Left ventricle myocardium inferior (tissue), 1 donor: Measurements from ENCODE around the gene CACNB4. TPM values are rescaled to one million over a fixed set of nuclear protein-coding genes. Genes with fewer than 3 reads are reported as not detected.

ENCODE experiments used
- DNase-seq: peaks from one replicate; pipeline ENCODE4 v3.0.0-alpha.2; 2020
- H3K27ac ChIP-seq: fragments of 200-600 bp; replicated peaks from 2 replicates; pipeline ENCODE4 v1.8.0; 2021
- H3K27me3 ChIP-seq: fragments of 200-600 bp; 2 replicates; pipeline ENCODE4 v1.8.0; 2021; ENCODE audit warnings: low read depth
- H3K36me3 ChIP-seq: fragments of 200-600 bp; 2 replicates; pipeline ENCODE4 v1.8.0; 2021
- H3K4me1 ChIP-seq: fragments of 200-600 bp; 2 replicates; pipeline ENCODE4 v1.8.0; 2021
- H3K4me3 ChIP-seq: fragments of 200-600 bp; 2 replicates; pipeline ENCODE4 v1.8.0; 2021; ENCODE audit warnings: mild to moderate bottlenecking, moderate library complexity
- H3K9me3 ChIP-seq: fragments of 200-600 bp; replicated peaks from 2 replicates; pipeline ENCODE4 v1.8.0; 2021
- intact Hi-C: fragments of 100-400 bp; cut with micrococcal nuclease; formaldehyde crosslinking; loops from one replicate; pipeline ENCODE4 v1.11.0; 2022
- total RNA-seq: library from RNA; stranded (reverse); fragmentation: NEBNext Ultra II Directional; extraction: Animal tissue kit (Norgen Biotek cat#: 25700); gene quantifications from one replicate; pipeline ENCODE4 v1.2.1, GENCODE V29; 2021
- TF ChIP-seq, protein P1 (sequence below): fragments of 200-600 bp; IDR thresholded peaks from 2 replicates; pipeline ENCODE4 v1.8.0; 2021; ENCODE audit warnings: antibody characterized with exemption, mild to moderate bottlenecking, borderline replicate concordance
- donor health status: DM: no; HTN: yes; CAD: no; lungs with severe emphysema.

CACNB4 gene
- total RNA-seq, 1 donor from 2014 or later, result 0.25 TPM

DNA sequence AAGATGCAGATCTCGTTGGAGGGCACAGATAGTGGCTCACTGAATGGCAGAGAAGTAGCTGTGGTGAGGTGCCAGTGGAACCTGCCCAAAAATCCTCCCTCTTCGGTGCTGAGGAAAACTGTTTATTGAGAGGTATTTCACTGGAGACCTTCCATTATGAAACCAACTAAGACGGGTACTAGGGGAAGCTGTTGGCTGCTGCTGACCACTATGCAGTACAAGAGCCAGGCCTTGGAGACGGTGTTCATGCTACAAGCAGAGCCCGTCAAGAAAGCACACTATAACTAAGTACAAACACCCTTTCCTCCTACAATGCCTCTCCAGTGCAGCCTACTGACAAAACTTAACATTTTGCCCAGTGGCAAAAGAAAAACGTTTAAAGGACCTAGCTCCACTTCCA, 275.2 kb downstream of the CACNB4 start:
- Histone ChIP-seq H3K4me1 (peaks cover 80% of the 10 kb centered on the region), H3K27ac (peak overlapping the region; percentile 8)
- TF ChIP-seq, protein P1, sequence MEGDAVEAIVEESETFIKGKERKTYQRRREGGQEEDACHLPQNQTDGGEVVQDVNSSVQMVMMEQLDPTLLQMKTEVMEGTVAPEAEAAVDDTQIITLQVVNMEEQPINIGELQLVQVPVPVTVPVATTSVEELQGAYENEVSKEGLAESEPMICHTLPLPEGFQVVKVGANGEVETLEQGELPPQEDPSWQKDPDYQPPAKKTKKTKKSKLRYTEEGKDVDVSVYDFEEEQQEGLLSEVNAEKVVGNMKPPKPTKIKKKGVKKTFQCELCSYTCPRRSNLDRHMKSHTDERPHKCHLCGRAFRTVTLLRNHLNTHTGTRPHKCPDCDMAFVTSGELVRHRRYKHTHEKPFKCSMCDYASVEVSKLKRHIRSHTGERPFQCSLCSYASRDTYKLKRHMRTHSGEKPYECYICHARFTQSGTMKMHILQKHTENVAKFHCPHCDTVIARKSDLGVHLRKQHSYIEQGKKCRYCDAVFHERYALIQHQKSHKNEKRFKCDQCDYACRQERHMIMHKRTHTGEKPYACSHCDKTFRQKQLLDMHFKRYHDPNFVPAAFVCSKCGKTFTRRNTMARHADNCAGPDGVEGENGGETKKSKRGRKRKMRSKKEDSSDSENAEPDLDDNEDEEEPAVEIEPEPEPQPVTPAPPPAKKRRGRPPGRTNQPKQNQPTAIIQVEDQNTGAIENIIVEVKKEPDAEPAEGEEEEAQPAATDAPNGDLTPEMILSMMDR, result no peak

DNA sequence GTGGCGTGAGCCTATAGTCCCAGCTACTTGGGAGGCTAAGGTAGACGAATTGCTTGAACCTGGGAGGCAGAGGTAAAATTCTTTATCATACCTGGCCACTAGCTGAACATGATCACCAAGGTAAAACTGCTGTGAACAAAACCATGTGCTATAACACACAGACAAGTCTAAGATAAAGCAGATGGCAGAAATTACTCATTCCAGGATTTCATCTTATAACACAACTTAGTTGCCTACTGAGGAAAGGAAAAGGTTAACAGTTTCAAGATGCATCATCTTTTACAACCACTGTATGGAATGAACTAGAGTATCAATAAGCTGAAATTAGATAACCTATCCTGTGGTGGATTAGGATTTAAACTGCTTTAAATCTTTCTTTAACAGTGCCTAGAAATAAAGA, 278.9 kb downstream of the CACNB4 start:
- intact Hi-C loops, result no loop called here
- Histone ChIP-seq H3K27ac (no peak overlapping the region), H3K27me3 (no peaks in the 10 kb centered on the region), H3K4me3 (no peak overlapping the region), H3K36me3 (no peaks in the 10 kb centered on the region), H3K4me1 (peaks cover 62% of the 10 kb centered on the region), H3K9me3 (no peaks in the 10 kb centered on the region)
- TF ChIP-seq, protein P1, result no peak
- DNase-seq, result no peak

More for the DNA sequence above, 275.2 kb downstream of the CACNB4 start:
- no peaks in the 10 kb centered on the region for H3K36me3 ChIP-seq
- DNase-seq, result no peak
- H3K9me3 ChIP-seq, result no peaks in the 10 kb centered on the region
- intact Hi-C loops, result no loop called here
- H3K27me3 ChIP-seq, result no peaks in the 10 kb centered on the region
- H3K4me3 ChIP-seq, result no peak overlapping the region

DNA sequence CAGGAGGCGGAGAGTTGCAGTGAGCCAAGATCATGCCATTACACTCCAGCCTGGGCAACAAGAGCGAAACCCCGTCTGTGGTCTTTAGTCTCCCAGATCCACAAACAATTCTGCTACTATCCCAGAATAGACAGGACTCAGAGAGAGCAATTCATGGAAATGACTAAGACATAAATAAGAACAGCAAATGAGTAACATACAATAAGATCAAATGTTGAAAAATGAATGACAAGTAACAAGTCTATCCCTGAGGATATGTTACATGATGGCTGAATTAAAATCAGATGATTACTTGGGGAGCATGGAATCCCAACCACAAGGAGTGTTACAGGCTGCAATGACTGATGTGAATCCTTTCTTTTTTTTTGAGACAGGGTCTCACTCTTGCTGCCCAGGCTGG, 280.9 kb downstream of the CACNB4 start:
- DNase-seq, result no peak
- intact Hi-C loops, result no loop called here
- Histone ChIP-seq H3K36me3 (peaks cover 10% of the 10 kb centered on the region), H3K27ac (no peak overlapping the region), H3K27me3 (no peaks in the 10 kb centered on the region), H3K9me3 (no peaks in the 10 kb centered on the region), H3K4me1 (peaks cover 42% of the 10 kb centered on the region), H3K4me3 (no peak overlapping the region)
- TF ChIP-seq, protein P1, result no peak

DNA sequence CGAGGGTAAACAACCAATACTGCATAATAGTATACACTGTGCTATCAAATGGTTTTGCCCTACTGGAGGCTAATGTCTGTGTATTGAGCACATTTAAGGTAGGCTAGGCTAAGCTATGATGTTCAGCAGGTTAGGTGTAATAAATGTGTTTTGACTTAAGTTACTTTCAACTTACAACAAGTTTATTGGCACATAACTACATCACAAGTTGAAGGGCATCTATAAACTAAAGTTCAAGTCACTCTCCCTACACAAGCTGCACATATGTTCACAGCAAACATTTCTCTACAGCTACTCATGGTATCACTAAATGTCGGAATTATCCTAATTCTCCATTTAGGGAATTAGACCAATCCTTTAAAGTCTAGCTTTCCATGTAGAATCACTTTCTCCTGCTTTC, 282.0 kb downstream of the CACNB4 start:
- H3K4me1 ChIP-seq, result peaks cover 33% of the 10 kb centered on the region
- intact Hi-C loops, result no loop called here
- no peak overlapping the region for H3K27ac ChIP-seq
- peaks cover 2% of the 10 kb centered on the region for H3K9me3 ChIP-seq
- DNase-seq, result no peak
- TF ChIP-seq, protein P1, result no peak
- H3K4me3 ChIP-seq, result no peak overlapping the region
- no peaks in the 10 kb centered on the region for H3K27me3 ChIP-seq
- peaks cover 21% of the 10 kb centered on the region for H3K36me3 ChIP-seq

DNA sequence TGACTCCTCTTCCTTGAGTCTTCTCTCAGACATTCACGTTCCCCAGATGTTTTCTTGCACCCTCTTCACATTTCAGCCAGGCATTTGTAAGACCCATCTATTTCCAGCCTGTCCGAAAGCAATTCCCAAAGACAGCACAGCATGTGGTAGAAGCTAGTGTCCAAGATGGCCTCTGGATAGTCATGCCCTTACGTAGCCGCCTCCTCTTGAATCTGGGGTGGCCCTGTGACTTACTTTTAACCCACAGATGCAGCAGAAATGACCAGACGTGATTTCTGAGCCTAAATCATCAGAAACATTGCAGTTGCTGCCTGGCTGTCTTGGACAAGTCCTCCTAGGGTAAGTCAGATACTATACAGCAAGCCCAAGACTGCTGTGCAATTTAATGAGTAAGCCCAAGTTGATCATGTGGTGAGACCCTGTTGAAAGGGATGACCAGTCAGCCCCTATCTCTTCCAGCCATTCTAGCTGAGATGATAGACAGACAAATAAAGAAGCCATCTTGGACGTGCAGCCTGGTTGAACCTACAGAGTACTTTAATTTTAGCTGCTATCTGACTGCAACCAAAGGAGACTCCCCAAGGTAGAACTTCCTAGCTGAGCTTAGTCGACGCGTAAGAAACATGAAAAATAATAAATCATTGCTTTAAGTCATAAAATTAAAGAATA, 282.9 kb downstream of the CACNB4 start:
- intact Hi-C loops, result no loop called here
- Histone ChIP-seq H3K4me1 (peaks cover 28% of the 10 kb centered on the region), H3K36me3 (peaks cover 30% of the 10 kb centered on the region), H3K27ac (no peak overlapping the region), H3K4me3 (no peak overlapping the region), H3K27me3 (no peaks in the 10 kb centered on the region), H3K9me3 (peaks cover 6% of the 10 kb centered on the region)
- TF ChIP-seq, protein P1, result no peak
- DNase-seq, result no peak
